Activated T-cell treated with anti-CD3 and anti-CD28 coated beads for 24 hours (primary cell): ENCODE results near the gene DMGDH.
A peak's percentile ranks its signal among the peaks of the same experiment; 100 is the strongest.

ENCODE experiments used
- DNase-seq: peaks from one replicate; pipeline ENCODE4 v3.0.0-alpha.2; 2020; ENCODE audit warnings: low read depth

Gene DMGDH

GRCh38 chr5:79069488-79070349 lies at the start of gene DMGDH, which contains the start of gene BHMT2:
TSS of gene DMGDH (minus strand) at chr5:79069674. CDS start at chr5:79069620, 54 bp downstream.
TSS of gene BHMT2 (plus strand) at chr5:79069767. CDS start at chr5:79069783, 16 bp downstream.
- no peak for DNase-seq

DNA sequence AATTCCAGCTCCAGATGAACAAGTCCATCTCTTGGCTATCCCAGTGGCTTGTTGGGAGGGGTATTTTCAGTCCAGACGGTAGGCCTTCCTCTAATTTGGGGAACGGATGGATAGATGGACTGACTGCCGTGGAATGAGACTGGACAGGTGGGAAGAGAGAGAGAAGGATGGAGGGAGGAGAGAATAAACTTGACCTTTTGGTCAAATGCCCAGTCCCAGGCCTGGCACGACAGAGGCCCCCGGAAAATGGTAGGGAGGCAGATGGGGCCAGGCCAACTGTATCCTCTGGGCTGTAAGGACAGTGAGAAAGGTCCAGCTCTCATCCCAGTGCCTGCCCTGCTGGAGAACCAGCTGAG lies 43.2 kb upstream of the DMGDH start:
- DNase-seq: no peak

DNA sequence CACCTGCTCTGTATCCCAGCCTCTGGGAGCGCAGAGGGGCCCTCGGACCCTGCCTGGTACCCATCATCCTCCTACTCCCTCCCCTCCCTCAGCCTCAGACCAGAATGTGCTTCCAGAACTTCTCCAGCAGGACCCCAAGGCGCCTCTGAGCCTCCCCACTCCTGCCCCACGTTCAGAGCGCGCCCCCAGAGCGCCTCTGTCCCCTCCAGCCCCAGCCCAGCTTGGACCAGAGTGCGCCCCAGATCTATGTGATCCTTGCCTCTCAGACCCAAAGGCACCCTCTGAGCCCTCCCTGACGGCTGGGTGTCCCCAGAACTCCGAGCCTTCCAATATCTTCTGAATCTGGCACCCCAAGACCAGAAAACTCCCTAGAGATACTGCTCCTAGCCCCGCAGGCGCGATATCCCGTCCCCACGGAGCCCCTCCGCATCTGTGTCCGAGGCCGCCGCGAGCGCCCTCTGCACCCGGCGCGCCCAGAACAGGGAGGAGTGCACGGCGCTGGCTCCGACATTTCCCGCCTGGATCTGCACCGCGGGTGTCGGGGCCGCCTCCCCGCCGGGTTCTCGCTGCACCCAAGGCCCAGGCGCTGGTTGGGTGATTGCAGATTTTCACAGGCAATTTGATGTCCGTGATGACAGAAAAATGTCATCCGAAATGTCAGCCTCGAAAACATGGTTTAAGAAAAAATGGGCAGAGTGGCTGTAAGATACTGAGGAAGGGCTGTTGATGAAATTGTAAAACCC lies 42.7 kb upstream of the DMGDH start:
- no peak for DNase-seq

- no peak for DNase-seq
These were observed 42.0 kb upstream of the DMGDH start, which contains the start of gene BHMT for GRCh38 chr5:79111387-79111959. TSS of gene BHMT (plus strand) at chr5:79111809. CDS start at chr5:79111886, 77 bp downstream.

GRCh38 chr5:79109527-79110492 lies 40.3 kb upstream of the DMGDH start:
- DNase-seq: peak; percentile 7

GRCh38 chr5:79108792-79109191 lies 39.3 kb upstream of the DMGDH start:
- DNase-seq: no peak

DNA sequence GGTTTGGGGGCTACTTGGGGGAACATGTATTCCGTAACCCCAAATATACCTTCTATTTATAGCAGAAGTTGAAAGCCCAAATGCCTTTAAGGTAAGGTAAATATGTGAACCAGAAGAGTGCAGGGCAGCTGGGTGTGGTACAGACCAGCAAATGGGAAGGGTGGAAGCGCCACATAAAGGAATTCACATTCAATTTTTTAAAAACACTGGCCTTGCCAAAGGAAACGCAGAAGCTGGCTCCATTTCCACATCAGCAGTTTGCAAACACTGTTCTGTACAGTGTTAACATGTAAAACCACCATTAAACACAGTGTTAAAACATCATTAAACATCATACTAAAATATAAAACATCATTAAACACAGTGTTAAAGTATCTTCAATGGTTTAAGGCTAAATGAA lies 38.6 kb upstream of the DMGDH start:
- no peak for DNase-seq

GRCh38 chr5:79107020-79107796 lies 37.7 kb upstream of the DMGDH start:
- DNase-seq: no peak

DNA sequence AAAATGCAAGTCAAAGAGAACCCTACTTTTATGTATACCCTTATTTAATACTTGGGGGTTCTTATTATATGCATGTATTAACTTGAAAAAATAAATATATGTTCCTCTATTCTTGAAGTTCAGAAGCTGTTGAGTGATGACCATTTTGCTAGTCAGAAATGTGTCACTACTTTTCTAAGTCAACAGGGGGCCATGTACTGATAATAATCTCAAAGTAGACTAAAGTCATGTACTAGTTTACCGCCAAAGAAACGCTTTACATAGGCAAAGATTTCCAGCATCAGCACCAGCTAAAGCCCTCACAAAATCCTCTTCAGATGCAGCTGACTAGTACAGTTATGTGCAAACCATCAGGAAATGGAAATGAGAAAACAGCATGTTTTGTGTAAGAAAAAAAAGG lies 36.4 kb upstream of the DMGDH start:
- DNase-seq: no peak

GRCh38 chr5:79093762-79094161 lies 24.3 kb upstream of the DMGDH start:
- no peak for DNase-seq

DNA sequence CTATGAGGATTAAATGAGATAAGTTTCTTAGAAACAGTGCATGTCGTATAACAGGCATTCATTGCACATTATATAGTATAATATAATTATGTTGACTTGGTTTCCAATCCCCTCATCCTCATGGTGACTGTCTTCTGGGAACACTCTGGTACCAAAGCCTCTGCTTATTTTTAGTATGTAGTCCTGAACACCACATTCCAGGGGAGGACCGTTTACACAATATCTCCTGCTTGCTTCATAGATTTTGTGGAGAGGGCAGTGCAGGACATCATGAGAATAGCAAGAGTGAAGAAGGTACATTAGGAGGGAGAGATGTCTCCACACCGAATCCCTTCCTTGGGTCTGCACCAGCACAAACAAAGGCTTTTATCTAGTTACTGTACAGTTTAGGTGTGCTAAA lies 21.6 kb upstream of the DMGDH start:
- DNase-seq: no peak

- DNase-seq: no peak
These were observed 19.0 kb upstream of the DMGDH start for GRCh38 chr5:79088507-79088906.

DNA sequence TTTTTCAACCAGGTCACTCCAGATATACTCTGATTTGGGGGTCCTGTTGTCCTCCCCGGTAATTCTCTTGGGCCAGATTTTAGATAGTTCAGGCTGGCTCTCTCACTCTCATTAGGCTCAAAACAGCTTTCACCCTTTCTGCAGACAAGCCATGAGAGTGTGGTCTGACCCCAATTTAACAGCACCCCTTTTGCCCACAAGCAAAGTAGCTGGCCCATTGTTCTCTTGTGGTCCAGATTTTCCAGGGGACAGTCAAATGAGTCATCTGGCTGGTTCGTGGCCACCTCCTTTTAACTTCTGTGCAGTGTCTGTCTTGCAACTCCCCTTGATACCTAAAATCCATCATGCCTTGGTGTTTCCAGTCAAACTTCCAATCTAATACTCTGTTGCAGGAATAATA lies 16.6 kb upstream of the DMGDH start:
- no peak for DNase-seq

DNA sequence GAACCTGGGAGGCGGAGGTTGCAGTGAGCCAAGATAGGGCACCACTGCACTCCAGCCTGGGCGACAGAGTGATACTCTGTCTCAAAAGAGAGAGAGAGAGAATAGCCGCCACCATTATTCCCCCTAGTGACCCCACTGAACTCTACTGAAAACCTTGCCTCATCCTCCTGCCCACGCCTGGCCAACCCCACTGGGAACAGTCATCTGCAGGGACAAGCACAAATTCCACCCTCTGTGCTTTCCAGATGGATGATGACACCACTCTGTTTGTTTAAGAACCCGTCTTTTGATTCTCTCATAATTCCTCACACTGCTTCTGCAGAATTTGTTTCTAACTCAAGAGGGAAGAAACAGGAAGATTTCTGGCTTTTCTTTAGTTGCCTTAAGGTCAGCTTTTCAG lies 12.3 kb upstream of the DMGDH start:
- no peak for DNase-seq

- no peak for DNase-seq
These were observed 11.3 kb upstream of the DMGDH start for GRCh38 chr5:79080804-79081203.

DNA sequence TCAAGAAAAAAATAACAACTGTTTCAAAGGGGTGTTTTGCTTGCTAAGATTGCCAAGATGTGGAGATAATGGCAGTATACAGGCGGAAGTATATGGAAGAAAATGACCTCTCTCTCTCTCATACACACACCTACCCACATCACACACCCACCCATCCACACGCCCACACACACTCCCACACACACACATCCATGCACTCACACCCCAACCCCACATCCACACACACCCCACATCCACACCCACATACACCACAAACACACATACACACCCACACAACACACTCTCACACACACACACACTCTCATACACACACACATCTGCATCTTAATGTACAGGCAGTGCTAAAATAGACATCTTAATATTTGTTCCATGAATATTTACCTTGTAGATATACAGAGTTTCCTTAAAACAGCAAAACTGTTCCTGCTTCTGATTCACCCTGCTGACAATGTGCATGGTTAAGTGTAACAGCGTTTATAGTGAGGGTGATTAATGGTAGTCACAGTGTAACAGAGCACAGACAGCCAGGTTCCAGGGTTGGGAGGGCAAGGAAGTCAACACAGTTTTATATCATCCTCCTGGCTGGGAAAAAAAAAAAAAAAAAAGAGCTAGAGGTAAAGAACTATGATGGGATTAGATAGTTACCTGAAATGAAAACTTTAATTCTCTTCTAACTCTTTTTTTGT lies 8.3 kb upstream of the DMGDH start:
- DNase-seq: no peak

DNA sequence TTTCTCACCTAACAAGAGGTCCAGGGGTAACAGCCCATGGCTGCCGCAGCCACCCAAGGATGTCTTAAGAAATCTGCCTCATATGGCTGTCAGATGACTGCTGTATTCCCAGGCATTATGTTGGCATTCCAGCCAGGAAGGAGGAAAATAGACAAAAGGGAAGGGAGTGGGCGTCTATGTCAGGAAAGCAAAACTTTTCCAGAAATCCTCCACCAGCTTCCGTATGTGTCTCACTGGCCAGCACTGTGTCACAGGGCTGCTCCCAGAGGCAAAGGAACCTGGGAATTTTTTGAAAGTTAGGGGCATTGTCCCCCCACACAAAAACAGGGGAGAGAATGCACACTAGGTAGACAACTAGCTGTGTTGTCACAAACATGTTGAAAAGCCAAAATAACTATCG lies 7.3 kb upstream of the DMGDH start:
- DNase-seq: no peak

DNA sequence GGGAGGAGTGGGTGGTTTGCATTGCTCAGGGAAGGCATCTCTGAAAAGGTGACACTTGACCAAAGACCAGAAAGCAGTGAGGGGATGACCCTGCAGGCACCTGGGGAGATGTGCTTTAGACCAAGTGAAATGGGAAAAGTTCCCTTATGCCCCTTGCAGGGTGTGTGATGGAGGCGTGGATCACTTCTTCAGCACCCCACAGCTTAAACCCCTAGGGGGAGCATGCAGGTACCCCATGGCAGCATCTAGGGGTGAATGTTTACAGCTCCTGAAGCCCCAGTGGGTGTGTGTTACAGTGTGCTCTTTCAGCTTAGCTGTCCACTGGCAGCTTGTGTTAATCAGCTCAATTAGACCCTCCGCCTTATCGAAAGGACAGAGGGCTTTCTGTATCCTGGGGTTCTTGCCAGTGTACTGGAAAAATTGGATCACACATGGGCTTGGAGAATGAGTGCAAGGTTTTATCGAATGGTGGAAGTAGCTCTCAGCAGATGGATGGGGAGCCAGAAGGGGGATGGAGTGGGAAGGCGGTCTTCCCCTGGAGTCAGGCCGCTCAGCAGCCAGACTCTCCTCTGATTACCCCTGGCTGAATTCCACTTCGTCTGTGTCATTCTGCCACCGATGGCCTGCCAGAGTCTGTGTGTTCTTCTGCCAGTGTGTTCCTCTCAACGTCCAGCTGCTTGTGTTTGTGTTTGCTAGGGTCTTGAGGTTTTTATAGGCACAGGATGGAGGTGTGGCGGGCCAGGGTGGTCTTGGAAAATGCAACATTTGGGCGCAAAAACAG lies 6.4 kb upstream of the DMGDH start:
- DNase-seq: no peak

GRCh38 chr5:79074641-79075040 lies 5.2 kb upstream of the DMGDH start:
- no peak for DNase-seq

- no peak for DNase-seq
These were observed 835 bp upstream of the DMGDH start for GRCh38 chr5:79070350-79070667.
